ENCODE data around the gene CEP104. TPM values are rescaled to one million over a fixed set of nuclear protein-coding genes. Genes with fewer than 3 reads are reported as not detected.

Gene CEP104
- total and polyA plus RNA-seq, 4 experiments from 2014 or later: 10.3 to 64.4 (median 47.4) TPM

- Mint-ChIP-seq H3K9me3 (no peaks in the 10 kb centered on the region), H3K27ac (no peak overlapping the region), H3K4me1 (peaks cover 4 to 28% (median 11%) of the 10 kb centered on the region in 4 donors), H3K36me3 (peaks cover 0 to 3% of the 10 kb centered on the region in 2 donors), H3K27me3 (no peaks in the 10 kb centered on the region), H3K4me3 (peak overlapping the region in 1 of 8 donors; percentile 26)
- peaks cover 2% of the 10 kb centered on the region for H3K36me3 ChIP-seq (ENCODE audit: insufficient read depth, low read length)
- H3K9me3 ChIP-seq (ENCODE audit: control insufficient read depth in 1 of 2, low read length in 2 of 2): no peaks in the 10 kb centered on the region
- intact Hi-C loops (cut with micrococcal nuclease): no loop called here
- no peak for DNase-seq
- CTCF ChIA-PET (ENCODE audit: partially characterized antibody): interaction anchor here (1.4 kb wide), 1 partner anchor 13 kb away, joined by 4 read pairs; no protein-coding TSS in a partner anchor
- no peaks in the 10 kb centered on the region for H3K27me3 ChIP-seq (ENCODE audit: insufficient read depth, low read length)
- POLR2A ChIA-PET (ENCODE audit: partially characterized antibody): interaction anchor here (1.5 to 1.9 kb wide), 2 partner anchors 18 to 126 kb away, joined by 6 to 7 read pairs; partner anchors contain the start of gene C1orf174
- peaks cover 28% of the 10 kb centered on the region for H3K4me1 ChIP-seq (ENCODE audit: insufficient read depth, low read length)
- no peak overlapping the region for H3K4me3 ChIP-seq (ENCODE audit: low read length in 2 of 2)
- no peak overlapping the region for H3K27ac ChIP-seq (ENCODE audit: low read depth, low read length)
These were observed 82.6 kb downstream of the CEP104 start for GRCh38 chr1:3774276-3774945.

GRCh38 chr1:3773572-3774275, 83.3 kb downstream of the CEP104 start:
- Histone ChIP-seq H3K27me3 (ENCODE audit: insufficient read depth, low read length) (no peaks in the 10 kb centered on the region), H3K9me3 (ENCODE audit: control insufficient read depth in 1 of 2, low read length in 2 of 2) (no peaks in the 10 kb centered on the region), H3K36me3 (ENCODE audit: insufficient read depth, low read length) (no peaks in the 10 kb centered on the region), H3K4me1 (ENCODE audit: insufficient read depth, low read length) (peaks cover 28% of the 10 kb centered on the region), H3K4me3 (ENCODE audit: low read length in 2 of 2) (no peak overlapping the region), H3K27ac (ENCODE audit: low read depth, low read length) (no peak overlapping the region)
- Mint-ChIP-seq H3K9me3 (no peaks in the 10 kb centered on the region), H3K27ac (peak overlapping the region in 1 of 7 donors; percentile 17), H3K36me3 (no peaks in the 10 kb centered on the region), H3K27me3 (no peaks in the 10 kb centered on the region), H3K4me3 (peak overlapping the region in 6 of 8 donors; percentile 10 to 70 (median 58)), H3K4me1 (peaks cover 4 to 28% (median 11%) of the 10 kb centered on the region in 4 donors)
- ChIA-PET POLR2A (ENCODE audit: partially characterized antibody) (interaction anchor here (1.5 kb wide), 1 partner anchor 19 kb away, joined by 6 read pairs; no protein-coding TSS in a partner anchor), CTCF (ENCODE audit: partially characterized antibody) (interaction anchor here (1.4 kb wide), 1 partner anchor 13 kb away, joined by 4 read pairs; no protein-coding TSS in a partner anchor)
- no peak for DNase-seq
- intact Hi-C loops (cut with micrococcal nuclease): no loop called here

DNA sequence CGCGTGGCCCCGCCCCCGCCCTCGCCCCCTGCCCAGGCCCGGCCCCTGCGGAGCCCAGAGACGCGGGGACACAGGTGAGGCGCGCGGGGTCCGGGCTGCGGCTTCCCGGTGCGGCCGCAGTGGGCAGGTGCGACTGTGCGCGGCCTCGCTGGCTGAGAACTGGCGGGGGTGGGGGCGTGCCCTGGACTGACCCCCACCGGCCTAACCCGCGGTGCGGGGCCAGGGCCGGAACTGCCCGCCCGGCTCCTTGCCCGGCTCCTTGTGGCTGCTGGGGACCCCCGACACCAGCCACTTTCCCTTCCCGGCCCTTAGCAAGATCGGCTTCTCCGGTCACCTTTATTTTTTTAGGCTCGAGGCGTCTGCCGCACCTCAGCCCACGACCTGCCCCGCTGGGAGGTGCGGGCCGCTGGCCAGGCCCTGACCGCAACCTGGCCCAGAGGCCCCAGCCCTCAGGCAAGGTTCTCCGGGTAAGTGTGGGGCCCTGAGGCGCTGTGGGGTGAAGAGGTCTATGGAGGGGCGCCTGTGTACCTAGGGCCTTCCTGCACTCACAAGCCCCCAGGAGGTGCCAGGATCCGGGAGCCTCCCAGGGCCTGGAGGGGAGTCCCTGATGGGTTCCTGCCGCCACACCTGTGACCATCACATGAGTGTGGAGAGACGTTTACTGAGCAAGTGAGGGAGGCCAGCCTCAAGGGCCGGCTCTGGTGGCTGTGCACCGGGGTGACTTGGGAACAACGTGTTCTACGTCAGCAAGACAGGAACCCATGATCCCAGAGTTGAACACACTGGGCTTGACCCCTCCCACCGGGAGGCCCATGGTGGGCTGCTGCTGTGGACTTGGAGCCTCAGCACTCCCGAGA, 84.1 kb downstream of the CEP104 start, which contains the start of gene SMIM1:
Gene SMIM1 (plus strand): TSS at position 35 of the 857 bp plus-strand sequence. CDS start 2,625 bp downstream, outside the sequence.
- H3K36me3 Mint-ChIP-seq: no peaks in the 10 kb centered on the region
- peaks cover 0 to 2% of the 10 kb centered on the region in 2 donors for H3K27me3 Mint-ChIP-seq
- no peaks in the 10 kb centered on the region for H3K9me3 ChIP-seq (ENCODE audit: control insufficient read depth in 1 of 2, low read length in 2 of 2)
- H3K9me3 Mint-ChIP-seq: no peaks in the 10 kb centered on the region
- H3K36me3 ChIP-seq (ENCODE audit: insufficient read depth, low read length): no peaks in the 10 kb centered on the region
- no peaks in the 10 kb centered on the region for H3K27me3 ChIP-seq (ENCODE audit: insufficient read depth, low read length)
- no peak for DNase-seq
- intact Hi-C loops (cut with micrococcal nuclease): loop anchor here (1.0 kb wide), 3 partner anchors 26 to 149 kb away; partner anchors contain the start of gene C1orf174
- H3K27ac Mint-ChIP-seq: peak within 1 kb of the TSS in 4 of 7 donors; percentile 25 to 72 (median 54)
- H3K4me3 Mint-ChIP-seq: peak within 1 kb of the TSS; percentile 56 to 81 (median 68)
- CTCF ChIA-PET (ENCODE audit: partially characterized antibody): interaction anchor here (1.4 kb wide), 1 partner anchor 14 kb away, joined by 4 read pairs; no protein-coding TSS in a partner anchor
- peak within 1 kb of the TSS; percentile 47 for H3K27ac ChIP-seq (ENCODE audit: low read depth, low read length)
- POLR2A ChIA-PET (ENCODE audit: partially characterized antibody): no interaction called here
- H3K4me3 ChIP-seq (ENCODE audit: low read length in 2 of 2): peak within 1 kb of the TSS; percentile 14 to 60
- peaks cover 4 to 28% (median 11%) of the 10 kb centered on the region in 4 donors for H3K4me1 Mint-ChIP-seq
- peaks cover 28% of the 10 kb centered on the region for H3K4me1 ChIP-seq (ENCODE audit: insufficient read depth, low read length)

DNA sequence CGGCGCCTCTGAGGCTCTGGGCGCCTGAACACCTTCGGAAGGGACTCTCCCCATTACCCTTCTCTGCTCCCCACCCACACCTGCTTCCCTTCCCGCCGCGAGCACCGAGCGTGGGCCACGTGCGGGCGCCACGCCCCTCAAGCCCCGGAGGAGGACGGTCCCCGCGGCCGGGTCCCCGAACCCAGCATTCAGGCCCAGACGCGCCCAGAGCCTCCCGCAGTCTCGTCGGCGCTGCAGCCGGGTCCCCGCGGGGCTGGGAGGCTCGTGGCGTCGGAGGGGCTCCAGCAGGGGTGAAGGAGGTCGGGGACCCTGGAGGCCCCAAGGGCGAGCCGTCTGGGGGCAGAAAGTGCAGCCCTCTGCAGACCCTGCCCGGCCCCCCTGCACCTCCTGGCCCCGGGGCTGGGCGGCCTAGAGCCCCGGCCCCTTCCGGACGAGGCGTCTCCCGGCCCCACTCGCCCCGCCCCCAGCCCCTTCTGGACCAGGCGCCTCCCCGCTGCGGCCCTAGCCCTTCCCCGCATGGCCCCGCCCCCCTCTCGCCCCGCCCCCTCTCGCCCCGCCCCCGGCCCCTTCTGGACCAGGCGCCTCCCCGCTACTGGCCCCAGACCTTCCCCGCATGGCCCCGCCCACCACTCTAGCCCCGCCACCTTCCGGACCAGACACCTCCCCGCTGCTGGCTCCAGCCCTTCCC, 84.8 kb downstream of the CEP104 start:
- H3K36me3 ChIP-seq (ENCODE audit: insufficient read depth, low read length): no peaks in the 10 kb centered on the region
- peak overlapping the region; percentile 14 to 60 for H3K4me3 ChIP-seq (ENCODE audit: low read length in 2 of 2)
- Mint-ChIP-seq H3K9me3 (no peaks in the 10 kb centered on the region), H3K27me3 (peaks cover 0 to 6% of the 10 kb centered on the region in 2 donors), H3K27ac (peak overlapping the region in 2 of 7 donors; percentile 25 to 72), H3K4me1 (peaks cover 4 to 28% (median 11%) of the 10 kb centered on the region in 4 donors), H3K4me3 (peak overlapping the region; percentile 56 to 81 (median 68)), H3K36me3 (no peaks in the 10 kb centered on the region)
- peaks cover 28% of the 10 kb centered on the region for H3K4me1 ChIP-seq (ENCODE audit: insufficient read depth, low read length)
- H3K27me3 ChIP-seq (ENCODE audit: insufficient read depth, low read length): no peaks in the 10 kb centered on the region
- no peaks in the 10 kb centered on the region for H3K9me3 ChIP-seq (ENCODE audit: control insufficient read depth in 1 of 2, low read length in 2 of 2)
- DNase-seq: peak; percentile 82 to 92 (median 83)
- intact Hi-C loops (cut with micrococcal nuclease): loop anchor here (1.0 kb wide), 3 partner anchors 25 to 148 kb away; partner anchors contain the start of gene C1orf174
- POLR2A ChIA-PET (ENCODE audit: partially characterized antibody): interaction anchor here (0.6 kb wide), 1 partner anchor 160 kb away, joined by 3 read pairs; no protein-coding TSS in a partner anchor
- H3K27ac ChIP-seq (ENCODE audit: low read depth, low read length): no peak overlapping the region
- CTCF ChIA-PET (ENCODE audit: partially characterized antibody): no interaction called here

DNA sequence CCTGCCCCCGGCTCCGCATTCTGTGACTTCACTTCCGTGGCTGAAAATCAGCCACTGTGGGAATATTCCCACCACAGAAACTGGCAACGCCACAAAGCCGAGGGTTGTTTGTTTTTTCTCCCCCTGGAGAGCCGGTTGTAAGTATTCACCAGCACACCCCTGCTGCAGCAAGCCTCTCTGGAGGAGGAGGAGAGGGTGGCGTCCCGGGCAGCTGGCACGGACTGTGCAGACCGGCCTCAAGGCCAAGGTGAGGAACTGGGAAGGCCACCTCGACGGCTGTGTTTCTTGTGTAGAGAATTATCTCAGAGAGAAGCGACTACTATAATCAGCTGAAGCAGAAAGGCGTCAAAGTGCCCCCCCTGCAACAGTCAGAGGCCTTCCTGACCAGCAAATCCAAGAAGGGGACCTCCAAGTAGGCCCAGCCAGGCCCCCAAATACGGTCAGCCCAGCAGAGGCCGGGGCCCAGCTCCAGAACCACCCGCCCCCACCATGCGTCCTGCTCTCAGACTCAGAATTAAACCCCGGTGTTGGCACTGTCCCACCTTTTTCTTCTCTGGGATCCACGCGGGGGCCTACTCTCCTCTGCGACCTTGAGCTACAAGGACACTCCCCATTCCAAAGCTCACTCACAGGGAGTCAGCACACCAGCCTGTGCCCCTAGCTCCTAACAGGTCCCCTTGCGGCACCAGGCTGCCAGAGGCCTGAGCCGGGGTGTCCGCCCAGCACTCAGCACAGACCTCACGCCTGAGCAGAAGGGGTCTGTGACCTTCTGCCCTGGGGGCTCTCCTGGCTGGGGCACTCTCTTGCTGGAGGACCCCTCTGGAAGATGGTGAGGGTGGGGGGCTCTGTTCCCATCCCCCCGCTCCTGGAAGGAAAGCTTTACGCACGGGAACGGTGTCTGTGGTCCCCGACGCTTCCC, 85.6 kb downstream of the CEP104 start:
- Histone ChIP-seq H3K9me3 (ENCODE audit: control insufficient read depth in 1 of 2, low read length in 2 of 2) (no peaks in the 10 kb centered on the region), H3K27me3 (ENCODE audit: insufficient read depth, low read length) (no peaks in the 10 kb centered on the region), H3K4me1 (ENCODE audit: insufficient read depth, low read length) (peaks cover 28% of the 10 kb centered on the region), H3K36me3 (ENCODE audit: insufficient read depth, low read length) (no peaks in the 10 kb centered on the region), H3K27ac (ENCODE audit: low read depth, low read length) (no peak overlapping the region), H3K4me3 (ENCODE audit: low read length in 2 of 2) (peak overlapping the region; percentile 14 to 60)
- intact Hi-C loops (cut with micrococcal nuclease): loop anchor here (1.0 kb wide), 3 partner anchors 24 to 147 kb away; partner anchors contain the start of gene C1orf174
- Mint-ChIP-seq H3K9me3 (no peaks in the 10 kb centered on the region), H3K27ac (peak overlapping the region in 2 of 7 donors; percentile 25 to 72), H3K4me3 (peak overlapping the region; percentile 56 to 81 (median 68)), H3K4me1 (peaks cover 4 to 26% (median 11%) of the 10 kb centered on the region in 4 donors), H3K27me3 (peaks cover 0 to 6% of the 10 kb centered on the region in 2 donors), H3K36me3 (no peaks in the 10 kb centered on the region)
- ChIA-PET POLR2A (ENCODE audit: partially characterized antibody) (interaction anchor here (0.6 kb wide), 1 partner anchor 160 kb away, joined by 3 read pairs; no protein-coding TSS in a partner anchor), CTCF (ENCODE audit: partially characterized antibody) (no interaction called here)
- no peak for DNase-seq
